ENCODE measurements around the gene MANF. TPM values are rescaled to one million over a fixed set of nuclear protein-coding genes. Genes with fewer than 3 reads are reported as not detected.

Gene MANF
- total RNA-seq, 1 donor from 2014 or later: 130 TPM

DNA sequence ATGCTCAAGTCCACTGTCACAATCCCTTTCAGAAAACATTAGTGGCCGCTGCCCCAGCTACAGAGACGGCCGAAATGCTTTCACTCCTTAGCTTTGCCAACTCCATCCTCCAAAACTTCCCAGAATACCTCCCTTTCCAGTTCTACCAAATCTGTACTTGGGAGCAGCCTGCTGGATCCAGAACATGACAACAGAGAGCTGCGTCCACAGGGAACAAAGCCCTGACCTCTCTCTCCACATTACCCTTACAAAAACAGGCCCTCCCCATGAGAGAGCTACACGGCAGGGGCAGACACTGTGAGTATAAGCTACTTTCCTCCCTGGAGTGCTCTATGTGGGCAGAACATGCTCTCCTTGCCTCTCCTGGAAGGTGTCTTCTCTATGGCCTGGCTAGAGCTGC lies 12.3 kb downstream of the MANF start:
- Mint-ChIP-seq H3K27ac (peak overlapping the region; percentile 91), H3K27me3 (no peaks in the 10 kb centered on the region), H3K4me1 (ENCODE audit: low read depth) (peaks cover 22% of the 10 kb centered on the region), H3K4me3 (ENCODE audit: low read depth) (no peak overlapping the region), H3K9me3 (ENCODE audit: low read depth) (no peaks in the 10 kb centered on the region), H3K36me3 (ENCODE audit: insufficient read depth) (peaks cover 24% of the 10 kb centered on the region)
- no peak for DNase-seq (ENCODE audit: low spot score, unreplicated experiment)
- TF ChIP-seq, protein P1, sequence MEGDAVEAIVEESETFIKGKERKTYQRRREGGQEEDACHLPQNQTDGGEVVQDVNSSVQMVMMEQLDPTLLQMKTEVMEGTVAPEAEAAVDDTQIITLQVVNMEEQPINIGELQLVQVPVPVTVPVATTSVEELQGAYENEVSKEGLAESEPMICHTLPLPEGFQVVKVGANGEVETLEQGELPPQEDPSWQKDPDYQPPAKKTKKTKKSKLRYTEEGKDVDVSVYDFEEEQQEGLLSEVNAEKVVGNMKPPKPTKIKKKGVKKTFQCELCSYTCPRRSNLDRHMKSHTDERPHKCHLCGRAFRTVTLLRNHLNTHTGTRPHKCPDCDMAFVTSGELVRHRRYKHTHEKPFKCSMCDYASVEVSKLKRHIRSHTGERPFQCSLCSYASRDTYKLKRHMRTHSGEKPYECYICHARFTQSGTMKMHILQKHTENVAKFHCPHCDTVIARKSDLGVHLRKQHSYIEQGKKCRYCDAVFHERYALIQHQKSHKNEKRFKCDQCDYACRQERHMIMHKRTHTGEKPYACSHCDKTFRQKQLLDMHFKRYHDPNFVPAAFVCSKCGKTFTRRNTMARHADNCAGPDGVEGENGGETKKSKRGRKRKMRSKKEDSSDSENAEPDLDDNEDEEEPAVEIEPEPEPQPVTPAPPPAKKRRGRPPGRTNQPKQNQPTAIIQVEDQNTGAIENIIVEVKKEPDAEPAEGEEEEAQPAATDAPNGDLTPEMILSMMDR (IDR thresholded peaks at IDR 0.05; ENCODE audit: unreplicated experiment): no peak

DNA sequence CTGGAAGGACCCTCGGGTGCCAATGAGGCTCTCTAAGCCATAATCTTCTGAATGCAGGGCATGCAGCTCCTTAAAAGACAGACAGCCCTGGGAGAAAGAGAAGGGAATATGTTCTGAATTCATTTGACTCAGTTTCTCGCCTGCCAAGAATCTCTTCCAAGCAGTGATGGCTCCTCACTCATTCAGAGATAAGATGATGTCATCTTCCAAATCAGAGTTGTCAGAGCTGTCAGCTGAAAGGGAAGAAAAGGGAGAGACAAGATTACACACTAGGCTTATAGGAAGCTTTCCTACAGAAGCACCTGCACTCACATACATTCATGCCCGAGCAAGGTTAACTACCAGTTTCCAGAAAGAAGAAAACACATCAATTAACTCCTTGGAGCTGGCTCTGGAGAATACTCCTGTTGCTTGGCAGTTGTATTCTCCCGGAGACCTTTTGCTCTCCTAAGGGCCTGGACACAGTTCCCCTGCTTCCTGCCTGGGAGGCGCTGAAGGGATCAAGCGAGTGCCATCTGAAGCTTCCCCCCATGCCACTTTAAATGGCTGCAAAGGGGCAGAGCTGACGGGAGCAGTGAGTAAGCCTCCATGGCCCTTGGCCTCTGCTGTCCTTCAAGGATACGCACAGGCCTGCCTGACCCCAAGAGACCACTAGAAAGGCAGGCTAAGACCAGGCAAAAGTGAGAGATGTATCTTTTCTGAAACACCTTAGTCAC lies 13.7 kb downstream of the MANF start:
- H3K36me3 Mint-ChIP-seq (ENCODE audit: insufficient read depth): peaks cover 18% of the 10 kb centered on the region

GRCh38 chr3:51400166-51400565 lies 15.1 kb downstream of the MANF start:
- Mint-ChIP-seq H3K27me3 (no peaks in the 10 kb centered on the region), H3K9me3 (ENCODE audit: low read depth) (no peaks in the 10 kb centered on the region), H3K4me1 (ENCODE audit: low read depth) (peaks cover 3% of the 10 kb centered on the region), H3K36me3 (ENCODE audit: insufficient read depth) (peaks cover 7% of the 10 kb centered on the region), H3K4me3 (ENCODE audit: low read depth) (no peak overlapping the region), H3K27ac (no peak overlapping the region)
- TF ChIP-seq, protein P1 (IDR thresholded peaks at IDR 0.05; ENCODE audit: unreplicated experiment): no peak
- DNase-seq (ENCODE audit: low spot score, unreplicated experiment): no peak

More for the DNA sequence above, 13.7 kb downstream of the MANF start:
- H3K9me3 Mint-ChIP-seq (ENCODE audit: low read depth): no peaks in the 10 kb centered on the region
- no peak for DNase-seq (ENCODE audit: low spot score, unreplicated experiment)
- peak overlapping the region; percentile 89 for H3K27ac Mint-ChIP-seq
- TF ChIP-seq, protein P1 (IDR thresholded peaks at IDR 0.05; ENCODE audit: unreplicated experiment): no peak
- H3K27me3 Mint-ChIP-seq: no peaks in the 10 kb centered on the region
- H3K4me1 Mint-ChIP-seq (ENCODE audit: low read depth): peaks cover 16% of the 10 kb centered on the region
- no peak overlapping the region for H3K4me3 Mint-ChIP-seq (ENCODE audit: low read depth)

DNA sequence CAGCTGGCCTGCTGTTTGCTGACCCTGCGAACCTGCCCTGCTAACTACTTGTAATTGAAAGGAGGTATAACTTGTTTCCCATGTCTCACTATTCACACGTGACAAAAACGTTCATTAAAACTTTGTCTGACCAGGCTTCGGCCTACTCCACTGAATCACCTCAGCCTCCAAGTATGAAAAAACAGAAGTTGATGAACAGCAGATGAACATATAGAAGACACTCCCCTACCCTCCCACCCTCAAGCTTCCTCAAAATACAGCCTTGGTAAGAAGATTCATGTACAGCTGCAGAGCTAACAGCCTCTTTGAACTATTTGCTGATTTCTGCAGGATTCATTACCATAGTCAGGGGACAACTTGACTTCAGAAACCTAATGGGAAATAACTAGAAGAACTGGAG lies 16.6 kb downstream of the MANF start:
- Mint-ChIP-seq H3K27me3 (no peaks in the 10 kb centered on the region), H3K27ac (no peak overlapping the region), H3K4me1 (ENCODE audit: low read depth) (no peaks in the 10 kb centered on the region), H3K4me3 (ENCODE audit: low read depth) (no peak overlapping the region), H3K9me3 (ENCODE audit: low read depth) (no peaks in the 10 kb centered on the region), H3K36me3 (ENCODE audit: insufficient read depth) (peaks cover 6% of the 10 kb centered on the region)
- no peak for DNase-seq (ENCODE audit: low spot score, unreplicated experiment)
- TF ChIP-seq, protein P1 (IDR thresholded peaks at IDR 0.05; ENCODE audit: unreplicated experiment): no peak

GRCh38 chr3:51403675-51404074 lies 18.6 kb downstream of the MANF start:
- Mint-ChIP-seq H3K4me1 (ENCODE audit: low read depth) (no peaks in the 10 kb centered on the region), H3K27ac (no peak overlapping the region)

More at GRCh38 chr3:51403675-51404074, 18.6 kb downstream of the MANF start:
- Mint-ChIP-seq H3K36me3 (ENCODE audit: insufficient read depth) (peaks cover 7% of the 10 kb centered on the region), H3K9me3 (ENCODE audit: low read depth) (no peaks in the 10 kb centered on the region), H3K4me3 (ENCODE audit: low read depth) (no peak overlapping the region), H3K27me3 (no peaks in the 10 kb centered on the region)
- no peak for DNase-seq (ENCODE audit: low spot score, unreplicated experiment)
- TF ChIP-seq, protein P1 (IDR thresholded peaks at IDR 0.05; ENCODE audit: unreplicated experiment): no peak

Measured in progenitor cell of endocrine pancreas (in vitro differentiated cells).